Calu3 (cell line): ENCODE data around the gene GAK. TPM values are rescaled to one million over a fixed set of nuclear protein-coding genes. Genes with fewer than 3 reads are reported as not detected.

ENCODE experiments used
- BruUV-seq: library from RNA; stranded (reverse); fragments of 400-500 nt; replicated peaks from 2 replicates; lab custom pipeline; 2021; lab: Mats Ljungman, UMichigan
- CTCF ChIA-PET: fragments of 300-600 bp; sonication (Branson Sonifier 250); formaldehyde crosslinking; loops from one replicate; lab custom pipeline; 2022; ENCODE audit warnings: antibody characterized with exemption; lab: Charles Lee
- DNase-seq: peaks from one replicate; pipeline ENCODE4 v3.0.0; 2022
- H3K27ac Mint-ChIP-seq: one replicate; pipeline ENCODE4 v1.8.0; 2022; ENCODE audit warnings: mixed read lengths; ENCODE audit not compliant: unreplicated experiment
- H3K27me3 Mint-ChIP-seq: one replicate; pipeline ENCODE4 v1.8.0; 2022; ENCODE audit warnings: mixed read lengths; ENCODE audit not compliant: unreplicated experiment
- H3K36me3 Mint-ChIP-seq: one replicate; pipeline ENCODE4 v1.8.0; 2022; ENCODE audit warnings: mild to moderate bottlenecking, moderate library complexity, mixed read lengths; ENCODE audit not compliant: insufficient read depth, unreplicated experiment
- H3K4me1 Mint-ChIP-seq: one replicate; pipeline ENCODE4 v1.8.0; 2022; ENCODE audit warnings: mild to moderate bottlenecking, low read depth, mixed read lengths; ENCODE audit not compliant: unreplicated experiment
- H3K4me3 Mint-ChIP-seq: one replicate; pipeline ENCODE4 v1.8.0; 2022; ENCODE audit warnings: mild to moderate bottlenecking, low read depth, moderate library complexity, mixed read lengths; ENCODE audit not compliant: unreplicated experiment
- H3K9me3 Mint-ChIP-seq: one replicate; pipeline ENCODE4 v1.8.0; 2022; ENCODE audit warnings: low read depth, mixed read lengths; ENCODE audit not compliant: unreplicated experiment
- CTCF ChIP-seq: fragments of 200-600 bp; IDR thresholded peaks from one replicate; pipeline ENCODE4 v1.8.0; 2022; ENCODE audit warnings: antibody characterized with exemption; ENCODE audit not compliant: unreplicated experiment
- intact Hi-C: fragments of 100-400 bp; cut with micrococcal nuclease; formaldehyde crosslinking; loops from one replicate; pipeline ENCODE4 v1.10.0; 2022; ENCODE audit not compliant: unreplicated experiment
- total RNA-seq: library from RNA; stranded (reverse); gene quantifications from 2 replicates; pipeline ENCODE4 v1.2.3, GENCODE V29; 2022

GAK gene
- total RNA-seq, 1 experiment from 2014 or later, result 94.1 TPM

- CTCF ChIA-PET, result no interaction called here
- peaks cover 17% of the 10 kb centered on the region for H3K36me3 Mint-ChIP-seq
- TF ChIP-seq CTCF, result no peak
- H3K4me3 Mint-ChIP-seq, result no peak overlapping the region
- DNase-seq, result no peak
- H3K27ac Mint-ChIP-seq, result no peak overlapping the region
- intact Hi-C loops, result no loop called here
- H3K27me3 Mint-ChIP-seq, result no peaks in the 10 kb centered on the region
- no TSS peak for BruUV-seq
- H3K4me1 Mint-ChIP-seq, result no peaks in the 10 kb centered on the region
- H3K9me3 Mint-ChIP-seq, result no peaks in the 10 kb centered on the region
Measured at GRCh38 chr4:961351-962230, 29.5 kb upstream of the GAK start.

GRCh38 chr4:960636-961350, 28.7 kb upstream of the GAK start:
- CTCF ChIA-PET, result no interaction called here
- H3K4me1 Mint-ChIP-seq, result no peaks in the 10 kb centered on the region
- TF ChIP-seq CTCF, result no peak
- H3K4me3 Mint-ChIP-seq, result no peak overlapping the region
- no peak for DNase-seq
- intact Hi-C loops, result no loop called here
- BruUV-seq, result no TSS peak
- no peak overlapping the region for H3K27ac Mint-ChIP-seq
- no peaks in the 10 kb centered on the region for H3K27me3 Mint-ChIP-seq
- H3K9me3 Mint-ChIP-seq, result no peaks in the 10 kb centered on the region
- peaks cover 17% of the 10 kb centered on the region for H3K36me3 Mint-ChIP-seq

- DNase-seq, result no peak
- TF ChIP-seq CTCF, result no peak
- peaks cover 17% of the 10 kb centered on the region for H3K36me3 Mint-ChIP-seq
- H3K27me3 Mint-ChIP-seq, result no peaks in the 10 kb centered on the region
- no peaks in the 10 kb centered on the region for H3K9me3 Mint-ChIP-seq
- no peaks in the 10 kb centered on the region for H3K4me1 Mint-ChIP-seq
- CTCF ChIA-PET, result no interaction called here
- H3K4me3 Mint-ChIP-seq, result no peak overlapping the region
- BruUV-seq, result no TSS peak
- intact Hi-C loops, result no loop called here
- no peak overlapping the region for H3K27ac Mint-ChIP-seq
Measured at GRCh38 chr4:960140-960635, 28.1 kb upstream of the GAK start.

GRCh38 chr4:959338-960139, 27.4 kb upstream of the GAK start:
- no peak for DNase-seq
- no peak for TF ChIP-seq CTCF
- intact Hi-C loops, result no loop called here
- Mint-ChIP-seq H3K27me3 (no peaks in the 10 kb centered on the region), H3K4me3 (no peak overlapping the region), H3K36me3 (peaks cover 17% of the 10 kb centered on the region), H3K4me1 (no peaks in the 10 kb centered on the region), H3K27ac (no peak overlapping the region), H3K9me3 (no peaks in the 10 kb centered on the region)
- CTCF ChIA-PET, result no interaction called here
- no TSS peak for BruUV-seq
